Measurements from ENCODE around the gene CHST12. TPM values are rescaled to one million over a fixed set of nuclear protein-coding genes. Genes with fewer than 3 reads are reported as not detected.
A peak's percentile ranks its signal among the peaks of the same experiment; 100 is the strongest.

Gene CHST12
- total RNA-seq, 1 donor from 2014 or later, result 15.3 TPM

DNA sequence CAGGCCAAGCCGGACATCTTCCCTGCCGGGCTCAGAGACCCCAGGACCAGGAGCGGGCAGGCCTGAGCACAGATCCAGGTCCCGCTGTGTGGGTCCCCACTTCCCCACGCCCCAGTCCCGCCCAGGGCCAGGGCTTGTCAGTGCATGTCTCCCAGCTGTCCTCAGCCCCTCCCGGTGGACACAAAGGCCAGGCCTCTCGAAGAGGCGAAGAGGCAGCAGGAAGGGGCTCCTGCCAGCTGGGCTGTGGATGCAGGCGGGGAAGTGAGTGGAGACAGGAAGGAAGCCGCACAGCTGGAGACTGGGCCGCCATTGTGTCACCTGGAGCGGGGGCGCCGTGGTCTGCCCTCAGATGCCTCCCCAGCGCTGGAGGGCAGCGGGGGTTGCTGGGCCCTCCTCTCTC, 68.0 kb downstream of the CHST12 start:
- H3K4me3 ChIP-seq, result no peak overlapping the region
- no peak for TF ChIP-seq CTCF (IDR thresholded peaks at IDR 0.05; ENCODE audit: borderline replicate concordance)
- H3K36me3 ChIP-seq, result no peaks in the 10 kb centered on the region
- DNase-seq, result peak; percentile 69
- peaks cover 15% of the 10 kb centered on the region for H3K4me1 ChIP-seq
- peaks cover 22% of the 10 kb centered on the region for H3K27me3 ChIP-seq (ENCODE audit: low read depth)
- no peaks in the 10 kb centered on the region for H3K9me3 ChIP-seq (replicated peaks)
- peak overlapping the region; percentile 47 for H3K27ac ChIP-seq (replicated peaks)
- intact Hi-C loops (cut with micrococcal nuclease), result no loop called here

- DNase-seq, result no peak
- Histone ChIP-seq H3K9me3 (replicated peaks) (no peaks in the 10 kb centered on the region), H3K4me1 (peaks cover 23% of the 10 kb centered on the region), H3K36me3 (no peaks in the 10 kb centered on the region), H3K4me3 (no peak overlapping the region), H3K27ac (replicated peaks) (no peak overlapping the region), H3K27me3 (ENCODE audit: low read depth) (peaks cover 35% of the 10 kb centered on the region)
- TF ChIP-seq CTCF (IDR thresholded peaks at IDR 0.05; ENCODE audit: borderline replicate concordance), result no peak
- intact Hi-C loops (cut with micrococcal nuclease), result no loop called here
Measured at GRCh38 chr7:2472739-2473138, 69.3 kb downstream of the CHST12 start.

DNA sequence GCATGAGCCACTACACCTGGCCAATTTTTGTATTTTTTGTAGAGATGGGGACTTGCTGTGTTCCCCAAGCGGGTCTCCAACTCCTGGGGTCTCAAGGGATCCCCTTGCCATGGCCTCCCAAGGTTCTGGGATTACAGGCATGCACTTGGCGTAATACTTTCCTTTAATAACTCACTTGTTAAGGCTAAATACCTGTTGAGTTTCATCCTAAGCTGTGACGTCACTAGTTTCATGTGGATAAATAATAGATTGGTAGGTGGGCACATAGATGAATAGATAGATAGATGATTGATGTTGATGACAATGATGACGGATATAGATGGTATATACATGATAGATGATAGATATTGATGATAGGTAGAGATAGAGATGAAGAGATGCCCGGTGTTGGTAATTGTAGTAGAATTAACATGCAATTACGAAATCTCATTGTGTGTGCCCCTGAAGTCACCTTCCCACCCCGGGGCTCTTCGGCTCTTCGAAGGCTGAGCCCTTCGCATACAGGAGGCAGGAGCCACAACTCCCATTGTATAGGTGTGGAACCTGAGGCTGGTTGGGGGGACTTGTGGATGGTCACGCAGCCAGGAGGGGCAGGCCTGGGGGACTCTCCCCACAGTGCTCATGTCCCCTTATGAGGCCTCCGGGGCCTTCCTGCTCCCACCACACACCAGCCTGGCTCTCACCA, 70.2 kb downstream of the CHST12 start:
- H3K36me3 ChIP-seq, result no peaks in the 10 kb centered on the region
- H3K9me3 ChIP-seq (replicated peaks), result no peaks in the 10 kb centered on the region
- H3K4me3 ChIP-seq, result no peak overlapping the region
- DNase-seq, result no peak
- H3K27ac ChIP-seq (replicated peaks), result no peak overlapping the region
- peaks cover 44% of the 10 kb centered on the region for H3K27me3 ChIP-seq (ENCODE audit: low read depth)
- TF ChIP-seq CTCF (IDR thresholded peaks at IDR 0.05; ENCODE audit: borderline replicate concordance), result no peak
- peaks cover 31% of the 10 kb centered on the region for H3K4me1 ChIP-seq
- intact Hi-C loops (cut with micrococcal nuclease), result no loop called here

- no peaks in the 10 kb centered on the region for H3K36me3 ChIP-seq
- H3K9me3 ChIP-seq (replicated peaks), result no peaks in the 10 kb centered on the region
- H3K27me3 ChIP-seq (ENCODE audit: low read depth), result peaks cover 49% of the 10 kb centered on the region
- peaks cover 34% of the 10 kb centered on the region for H3K4me1 ChIP-seq
- DNase-seq, result no peak
- no peak overlapping the region for H3K4me3 ChIP-seq
- intact Hi-C loops (cut with micrococcal nuclease), result no loop called here
- no peak for TF ChIP-seq CTCF (IDR thresholded peaks at IDR 0.05; ENCODE audit: borderline replicate concordance)
- H3K27ac ChIP-seq (replicated peaks), result no peak overlapping the region
Measured at GRCh38 chr7:2474224-2474623, 70.8 kb downstream of the CHST12 start.

- no peaks in the 10 kb centered on the region for H3K9me3 ChIP-seq (replicated peaks)
- peaks cover 42% of the 10 kb centered on the region for H3K4me1 ChIP-seq
- peaks cover 57% of the 10 kb centered on the region for H3K27me3 ChIP-seq (ENCODE audit: low read depth)
- H3K36me3 ChIP-seq, result no peaks in the 10 kb centered on the region
- no peak for TF ChIP-seq CTCF (IDR thresholded peaks at IDR 0.05; ENCODE audit: borderline replicate concordance)
- no peak for DNase-seq
- H3K27ac ChIP-seq (replicated peaks), result no peak overlapping the region
- intact Hi-C loops (cut with micrococcal nuclease), result no loop called here
- no peak overlapping the region for H3K4me3 ChIP-seq
Measured at GRCh38 chr7:2474813-2475677, 71.6 kb downstream of the CHST12 start.

Measured in left ventricle myocardium inferior (tissue), 1 donor.